GM23248 (cell line): ENCODE measurements around the gene RBP4. TPM values are rescaled to one million over a fixed set of nuclear protein-coding genes. Genes with fewer than 3 reads are reported as not detected.

Experiments used
- DNase-seq: peaks from one replicate; pipeline ENCODE4 v3.0.0-alpha.2; 2015
- H2AFZ ChIP-seq: fragments of 200-600 bp; sonication (generic); 2 replicates; pipeline ENCODE4 v1.6.1; 2016; ENCODE audit warnings: antibody characterized with exemption
- H3F3A ChIP-seq: fragments of 200-600 bp; sonication (generic); 2 replicates; pipeline ENCODE4 v1.6.1; 2016; ENCODE audit warnings: mild to moderate bottlenecking, antibody characterized with exemption, mixed run types; ENCODE audit not compliant: insufficient read depth
- H3K27ac ChIP-seq: fragments of 200-600 bp; sonication (generic); 2 replicates; pipeline ENCODE4 v1.5.1; 2016; ENCODE audit warnings: mild to moderate bottlenecking
- H3K27me3 ChIP-seq: fragments of 200-600 bp; sonication (generic); replicated peaks from 2 replicates; pipeline ENCODE4 v1.6.1; 2016; ENCODE audit warnings: mild to moderate bottlenecking; ENCODE audit not compliant: insufficient read depth
- H3K36me3 ChIP-seq: fragments of 200-600 bp; sonication (generic); 2 replicates; pipeline ENCODE4 v1.6.1; 2016; ENCODE audit warnings: low read depth, mild to moderate bottlenecking
- H3K4me1 ChIP-seq: fragments of 200-600 bp; sonication (generic); 2 replicates; pipeline ENCODE4 v1.6.1; 2016; ENCODE audit warnings: mild to moderate bottlenecking; ENCODE audit not compliant: insufficient read depth
- H3K4me2 ChIP-seq: fragments of 200-600 bp; sonication (generic); one replicate; pipeline ENCODE4 v1.6.1; 2016; ENCODE audit warnings: mild to moderate bottlenecking; ENCODE audit not compliant: unreplicated experiment
- H3K4me3 ChIP-seq: fragments of 200-600 bp; sonication (generic); 2 replicates; pipeline ENCODE4 v1.5.1; 2016; ENCODE audit warnings: mild to moderate bottlenecking
- H3K79me2 ChIP-seq: fragments of 200-600 bp; sonication (generic); 2 replicates; pipeline ENCODE4 v1.6.1; 2016; ENCODE audit warnings: mild to moderate bottlenecking; ENCODE audit not compliant: insufficient read depth
- H3K9ac ChIP-seq: fragments of 200-600 bp; sonication (generic); 2 replicates; pipeline ENCODE4 v1.6.1; 2016; ENCODE audit warnings: mild to moderate bottlenecking
- H3K9me2 ChIP-seq: fragments of 200-600 bp; sonication (generic); 2 replicates; pipeline ENCODE4 v1.6.1; 2016; ENCODE audit warnings: mixed run types, mild to moderate bottlenecking, moderate library complexity; ENCODE audit not compliant: insufficient read depth
- H3K9me3 ChIP-seq: fragments of 200-600 bp; sonication (generic); one replicate; pipeline ENCODE4 v1.6.1; 2017; ENCODE audit warnings: low read depth
- H4K20me1 ChIP-seq: fragments of 200-600 bp; sonication (generic); 2 replicates; pipeline ENCODE4 v1.6.0; 2016; ENCODE audit not compliant: insufficient read depth
- EZH2 ChIP-seq: fragments of 200-600 bp; sonication (generic); IDR thresholded peaks from 2 replicates; pipeline ENCODE4 v1.6.1; 2018; ENCODE audit warnings: antibody characterized with exemption, mild to moderate bottlenecking; ENCODE audit not compliant: insufficient read depth, poor library complexity, severe bottlenecking
- EZH2phosphoT487 ChIP-seq: fragments of 200-600 bp; sonication (generic); IDR thresholded peaks from 2 replicates; pipeline ENCODE4 v1.6.1; 2018; ENCODE audit warnings: antibody characterized with exemption, moderate library complexity, mild to moderate bottlenecking, low read depth; ENCODE audit not compliant: insufficient read depth
- WGBS, 2 experiments: methylation state at CpG; one replicate each; pipeline ENCODE4 v1.1.6; 2015 to 2017; ENCODE audit warnings: low lambda C conversion rate in 2 of 2, low coverage in 1 of 2; ENCODE audit errors: missing lambda C conversion rate in 2 of 2; 5-methylcytosine and 5-hydroxymethylcytosine counted together
- in situ Hi-C: fragments of 300-500 bp; cut with MboI; formaldehyde crosslinking; loops from 2 replicates; pipeline ENCODE4 v1.15.0; 2020
- polyA plus RNA-seq: library from polyadenylated mRNA; unstranded; fragments of >200 nt; fragmentation: Nextera tagmentation; extraction: Ambion mirVana; gene quantifications from 2 replicates; pipeline ENCODE4 v1.2.1, GENCODE V29; 2016
- total RNA-seq: library from RNA; depleted of rRNA; stranded (reverse); fragments of >200 nt; shearing (Covaris generic); gene quantifications from 2 replicates; pipeline ENCODE4 v1.2.3, GENCODE V29; 2014

RBP4 gene
- total and polyA plus RNA-seq, 2 experiments from 2014 or later: 0.46 TPM; not detected in 1

GRCh38 chr10:93614101-93614825 lies 13.2 kb upstream of the RBP4 start:
- DNase-seq: no peak
- Histone ChIP-seq H3F3A (no peaks in the 10 kb centered on the region), H3K27ac (no peak overlapping the region), H3K4me2 (no peak overlapping the region), H3K36me3 (no peaks in the 10 kb centered on the region), H4K20me1 (no peaks in the 10 kb centered on the region), H3K4me1 (no peaks in the 10 kb centered on the region), H3K27me3 (peaks cover 16% of the 10 kb centered on the region), H3K9ac (no peak overlapping the region), H3K9me3 (no peaks in the 10 kb centered on the region), H3K79me2 (no peaks in the 10 kb centered on the region), H3K9me2 (no peaks in the 10 kb centered on the region), H3K4me3 (no peak overlapping the region), H2AFZ (no peak overlapping the region)
- no peak for TF ChIP-seq EZH2
- no peak for TF ChIP-seq EZH2phosphoT487
- 55% methylated on average over 7 of the region's 7 CpGs for WGBS, 2 experiments
- in situ Hi-C loops: no loop called here

- Histone ChIP-seq H3K27me3 (peaks cover 16% of the 10 kb centered on the region), H3K36me3 (no peaks in the 10 kb centered on the region), H3K79me2 (no peaks in the 10 kb centered on the region), H3K27ac (no peak overlapping the region), H3K4me3 (no peak overlapping the region), H2AFZ (no peak overlapping the region), H3K4me1 (no peaks in the 10 kb centered on the region), H3K9me2 (no peaks in the 10 kb centered on the region), H3K9me3 (no peaks in the 10 kb centered on the region), H3F3A (no peaks in the 10 kb centered on the region), H3K9ac (no peak overlapping the region), H4K20me1 (no peaks in the 10 kb centered on the region), H3K4me2 (no peak overlapping the region)
- in situ Hi-C loops: no loop called here
- TF ChIP-seq EZH2: no peak
- DNase-seq: no peak
- WGBS, 2 experiments: 33 to 35% methylated on average over 3 of the region's 3 CpGs
These were observed 12.1 kb upstream of the RBP4 start for GRCh38 chr10:93613126-93613525.

GRCh38 chr10:93612311-93612710 lies 11.3 kb upstream of the RBP4 start, which contains the start of gene PDE6C:
Gene PDE6C (plus strand): TSS chr10:93612537. CDS start chr10:93612726, 189 bp downstream.
- no peak within 1 kb of the TSS for H3K4me2 ChIP-seq
- H3K9me3 ChIP-seq: no peaks in the 10 kb centered on the region
- no peak within 1 kb of the TSS for H3K27ac ChIP-seq
- H2AFZ ChIP-seq: no peak within 1 kb of the TSS
- H3F3A ChIP-seq: no peaks in the 10 kb centered on the region
- peaks cover 16% of the 10 kb centered on the region for H3K27me3 ChIP-seq
- DNase-seq: no peak
- in situ Hi-C loops: no loop called here
- TF ChIP-seq EZH2 (no peak), EZH2phosphoT487 (no peak)
- no peaks in the 10 kb centered on the region for H3K4me1 ChIP-seq
- no peak within 1 kb of the TSS for H3K9ac ChIP-seq
- H3K9me2 ChIP-seq: no peaks in the 10 kb centered on the region
- no peaks in the 10 kb centered on the region for H3K79me2 ChIP-seq
- H3K36me3 ChIP-seq: no peaks in the 10 kb centered on the region
- H3K4me3 ChIP-seq: no peak within 1 kb of the TSS
- no peaks in the 10 kb centered on the region for H4K20me1 ChIP-seq
- 49 to 52% methylated on average over 6 of the region's 6 CpGs for WGBS, 2 experiments

GRCh38 chr10:93608421-93608820 lies 7.4 kb upstream of the RBP4 start:
- H3K4me2 ChIP-seq: no peak overlapping the region
- in situ Hi-C loops: no loop called here
- no peaks in the 10 kb centered on the region for H3K9me2 ChIP-seq
- H3K9ac ChIP-seq: no peak overlapping the region
- no peaks in the 10 kb centered on the region for H3K9me3 ChIP-seq
- no peak overlapping the region for H2AFZ ChIP-seq
- H3K4me1 ChIP-seq: no peaks in the 10 kb centered on the region
- DNase-seq: no peak
- no peaks in the 10 kb centered on the region for H4K20me1 ChIP-seq
- H3F3A ChIP-seq: no peaks in the 10 kb centered on the region
- H3K4me3 ChIP-seq: no peak overlapping the region
- no peaks in the 10 kb centered on the region for H3K79me2 ChIP-seq
- no peak overlapping the region for H3K27ac ChIP-seq
- H3K36me3 ChIP-seq: no peaks in the 10 kb centered on the region
- no peak for TF ChIP-seq EZH2
- no peak for TF ChIP-seq EZH2phosphoT487
- peaks cover 20% of the 10 kb centered on the region for H3K27me3 ChIP-seq
- WGBS, 2 experiments: 27 to 31% methylated on average over 3 of the region's 3 CpGs

- in situ Hi-C loops: no loop called here
- no peaks in the 10 kb centered on the region for H3K79me2 ChIP-seq
These were observed 3.1 kb upstream of the RBP4 start for GRCh38 chr10:93604146-93604545.

More at GRCh38 chr10:93604146-93604545, 3.1 kb upstream of the RBP4 start:
- Histone ChIP-seq H3K9me3 (no peaks in the 10 kb centered on the region), H3K36me3 (no peaks in the 10 kb centered on the region), H3K27me3 (peaks cover 43% of the 10 kb centered on the region), H4K20me1 (no peaks in the 10 kb centered on the region), H2AFZ (no peak overlapping the region), H3K4me3 (no peak overlapping the region), H3K9ac (no peak overlapping the region), H3K4me2 (no peak overlapping the region), H3K27ac (no peak overlapping the region), H3K4me1 (no peaks in the 10 kb centered on the region), H3K9me2 (no peaks in the 10 kb centered on the region), H3F3A (no peaks in the 10 kb centered on the region)
- WGBS, 2 experiments: 0 to 4% methylated on average over 2 of the region's 2 CpGs
- no peak for DNase-seq
- no peak for TF ChIP-seq EZH2phosphoT487
- no peak for TF ChIP-seq EZH2
